CD14-positive monocyte (primary cell): Measurements from ENCODE around the gene ARSK. TPM values are rescaled to one million over a fixed set of nuclear protein-coding genes. Genes with fewer than 3 reads are reported as not detected.
"Not testable (repeated sequence)": the region's sequence is repeated elsewhere in the genome, so short reads cannot be mapped to it uniquely, and the experiment has no call there.

Experiments used
- DNase-seq, 3 donors: peaks; one replicate each; pipeline ENCODE4 v3.0.0-alpha.2; 2011 to 2022
- H2AFZ ChIP-seq: 2 replicates; pipeline ENCODE4 v1.6.0; 2012; ENCODE audit warnings: mild to moderate bottlenecking, low read depth, low read length, inconsistent platforms; ENCODE audit not compliant: insufficient read depth, poor library complexity, severe bottlenecking
- H3K27ac ChIP-seq, 2 donors: 1 replicate in 1 of 2; 2 replicates in 1 of 2; pipeline ENCODE4 v1.5.1; 2012 to 2013; ENCODE audit warnings: low read length in 2 of 2, control low read depth in 1 of 2, inconsistent platforms in 1 of 2, low read depth in 1 of 2, mild to moderate bottlenecking in 1 of 2
- H3K27me3 ChIP-seq, 2 donors: one replicate each; pipeline versions ENCODE4 v1.6.0 to v1.6.1; 2011 to 2013; ENCODE audit warnings: low read length in 2 of 2; ENCODE audit not compliant: control insufficient read depth in 2 of 2, insufficient read depth in 2 of 2
- H3K36me3 ChIP-seq, 2 donors: replicated peaks in 1 of 2; 1 replicate in 1 of 2; 2 replicates in 1 of 2; pipeline versions ENCODE4 v1.5.1 to v1.6.1; 2012 to 2013; ENCODE audit warnings: low read length in 2 of 2, control low read depth in 1 of 2, inconsistent platforms in 1 of 2, mild to moderate bottlenecking in 1 of 2; ENCODE audit not compliant: insufficient read depth in 2 of 2, control insufficient read depth in 1 of 2
- H3K4me1 ChIP-seq, 2 donors: 1 replicate in 1 of 2; 2 replicates in 1 of 2; pipeline versions ENCODE4 v1.5.1 to v1.6.1; 2012 to 2013; ENCODE audit warnings: low read length in 2 of 2, control low read depth in 1 of 2, inconsistent platforms in 1 of 2, mild to moderate bottlenecking in 1 of 2, moderate library complexity in 1 of 2; ENCODE audit not compliant: insufficient read depth in 2 of 2, control insufficient read depth in 1 of 2
- H3K4me2 ChIP-seq: replicated peaks from 2 replicates; pipeline ENCODE3; 2012; ENCODE audit warnings: low read length, moderate library complexity, mild to moderate bottlenecking; ENCODE audit not compliant: poor library complexity, severe bottlenecking; ENCODE audit errors: extremely low read depth
- H3K4me3 ChIP-seq, 3 experiments: fragments of 200-600 bp in 1 of 3; sonication (generic) in 1 of 3; replicated peaks in 1 of 3; 1 replicate in 2 of 3; 2 replicates in 1 of 3; pipeline ENCODE4 v1.5.1; 2011 to 2013; ENCODE audit warnings: low read length in 3 of 3, mild to moderate bottlenecking in 3 of 3, control low read depth in 2 of 3, low read depth in 2 of 3, inconsistent platforms in 1 of 3, moderate library complexity in 1 of 3
- H3K79me2 ChIP-seq: 2 replicates; pipeline ENCODE4 v1.6.0; 2012; ENCODE audit warnings: mild to moderate bottlenecking, control low read depth, inconsistent platforms, low read length, moderate library complexity; ENCODE audit not compliant: insufficient read depth
- H3K9ac ChIP-seq: 2 replicates; pipeline ENCODE4 v1.6.0; 2017; ENCODE audit warnings: low read length, mild to moderate bottlenecking; ENCODE audit not compliant: insufficient read depth, poor library complexity, severe bottlenecking
- H3K9me3 ChIP-seq, 2 donors: replicated peaks in 1 of 2; 1 replicate in 1 of 2; 2 replicates in 1 of 2; pipeline versions ENCODE4 v1.5.1 to v1.6.1; 2012 to 2013; ENCODE audit warnings: low read length in 2 of 2, control low read depth in 1 of 2; ENCODE audit not compliant: control insufficient read depth in 1 of 2, insufficient read depth in 1 of 2
- H4K20me1 ChIP-seq: 2 replicates; pipeline ENCODE4 v1.6.0; 2012; ENCODE audit warnings: mild to moderate bottlenecking, low read length, control low read depth, moderate library complexity; ENCODE audit not compliant: insufficient read depth
- H3K27ac Mint-ChIP-seq, 7 donors: one replicate each; pipeline ENCODE4 v1.8.0; 2020; ENCODE audit warnings: mild to moderate bottlenecking in 7 of 7, mixed read lengths in 7 of 7, moderate library complexity in 6 of 7, inconsistent platforms in 2 of 7
- H3K27me3 Mint-ChIP-seq, 3 donors: one replicate each; pipeline ENCODE4 v1.8.0; 2021 to 2022; ENCODE audit warnings: low read depth in 3 of 3, mild to moderate bottlenecking in 3 of 3, mixed read lengths in 3 of 3, moderate library complexity in 3 of 3, inconsistent platforms in 1 of 3
- H3K36me3 Mint-ChIP-seq, 2 donors: one replicate each; pipeline ENCODE4 v1.8.0; 2020; ENCODE audit warnings: mixed read lengths in 2 of 2, inconsistent platforms in 1 of 2, mild to moderate bottlenecking in 1 of 2
- H3K4me1 Mint-ChIP-seq: one replicate; pipeline ENCODE4 v1.8.0; 2020; ENCODE audit warnings: mild to moderate bottlenecking, mixed read lengths
- H3K4me3 Mint-ChIP-seq, 2 donors: one replicate each; pipeline ENCODE4 v1.8.0; 2020; ENCODE audit warnings: mild to moderate bottlenecking in 2 of 2, mixed read lengths in 2 of 2, moderate library complexity in 1 of 2
- H3K9me3 Mint-ChIP-seq, 7 donors: one replicate each; pipeline ENCODE4 v1.8.0; 2020 to 2022; ENCODE audit warnings: mixed read lengths in 7 of 7, mild to moderate bottlenecking in 6 of 7, moderate library complexity in 6 of 7, inconsistent platforms in 2 of 7
- CTCF ChIP-seq: fragments of 200-600 bp; IDR thresholded peaks from one replicate; pipeline ENCODE4 v1.8.0; 2022; ENCODE audit warnings: antibody characterized with exemption, mild to moderate bottlenecking
- WGBS: methylation state at CpG from one replicate; pipeline ENCODE4 v1.1.5; 2013; ENCODE audit warnings: missing lambda C conversion rate; ENCODE audit not compliant: insufficient coverage; 5-methylcytosine and 5-hydroxymethylcytosine counted together
- intact Hi-C, 2 donors: fragments of 100-400 bp; cut with micrococcal nuclease; formaldehyde crosslinking; loops; one replicate each; pipeline versions ENCODE4 v1.15.0 to v1.15.1; 2023
- polyA plus RNA-seq, 3 donors: library from polyadenylated mRNA; depleted of rRNA in 1 of 3; unstranded in 2 of 3; stranded (reverse) in 1 of 3; fragments of 300-500 nt in 2 of 3; fragments of >200 nt in 1 of 3; fragmentation: Illumina TruSeq in 2 of 3; gene quantifications; 1 replicate in 2 of 3; 2 replicates in 1 of 3; pipeline ENCODE4 v1.2.3, GENCODE V29; 2012 to 2021

ARSK gene
- polyA plus RNA-seq, 3 donors, result 0.67 to 1.3 (median 1.3) TPM

GRCh38 chr5:95643152-95643551 is 88.3 kb downstream of the ARSK start:
- H3K36me3 ChIP-seq, result no peaks in the 10 kb centered on the region
- no peaks in the 10 kb centered on the region for H3K36me3 Mint-ChIP-seq
- H3K4me1 Mint-ChIP-seq, result peaks cover 13% of the 10 kb centered on the region
- no peak overlapping the region for H3K9ac ChIP-seq
- no peaks in the 10 kb centered on the region for H3K9me3 ChIP-seq
- no peak overlapping the region for H3K27ac ChIP-seq
- peaks cover 0 to 1% (median 0%) of the 10 kb centered on the region in 3 donors for H3K27me3 Mint-ChIP-seq
- no peaks in the 10 kb centered on the region for H4K20me1 ChIP-seq
- TF ChIP-seq CTCF, result no peak
- DNase-seq, result no peak
- H3K27me3 ChIP-seq, result no peaks in the 10 kb centered on the region
- peaks cover 12 to 15% of the 10 kb centered on the region in 2 donors for H3K4me1 ChIP-seq
- H2AFZ ChIP-seq, result no peak overlapping the region
- intact Hi-C loops, result no loop called here
- H3K4me2 ChIP-seq, result no peak overlapping the region
- H3K4me3 ChIP-seq, result no peak overlapping the region
- no peaks in the 10 kb centered on the region for H3K79me2 ChIP-seq
- no peak overlapping the region for H3K4me3 Mint-ChIP-seq
- H3K9me3 Mint-ChIP-seq, result peaks cover 0 to 1% (median 0%) of the 10 kb centered on the region in 7 donors
- no peak overlapping the region for H3K27ac Mint-ChIP-seq
- WGBS, result 100% methylated on average over 2 of the region's 7 CpGs

- Mint-ChIP-seq H3K27me3 (peaks cover 0 to 1% (median 0%) of the 10 kb centered on the region in 3 donors), H3K36me3 (no peaks in the 10 kb centered on the region), H3K4me3 (no peak overlapping the region), H3K4me1 (peaks cover 13% of the 10 kb centered on the region), H3K9me3 (peaks cover 0 to 1% (median 0%) of the 10 kb centered on the region in 7 donors), H3K27ac (peak overlapping the region in 2 of 7 donors; percentile 45 to 54)
- intact Hi-C loops, result loop anchor here (5.0 kb wide), 2 partner anchors 92 to 203 kb away; partner anchors contain the start of gene SKIC3 (in 1 of the 2)
- Histone ChIP-seq H3K79me2 (no peaks in the 10 kb centered on the region), H3K4me2 (no peak overlapping the region), H3K27ac (no peak overlapping the region), H3K4me3 (no peak overlapping the region), H2AFZ (peak overlapping the region; percentile 74), H3K4me1 (peaks cover 12 to 15% of the 10 kb centered on the region in 2 donors), H3K9ac (no peak overlapping the region), H3K27me3 (no peaks in the 10 kb centered on the region), H4K20me1 (no peaks in the 10 kb centered on the region), H3K36me3 (no peaks in the 10 kb centered on the region), H3K9me3 (no peaks in the 10 kb centered on the region)
- peak in 2 of 3 donors; percentile 32 to 41 for DNase-seq
- WGBS, result no CpG with 5 or more reads among the region's 4 CpGs
- TF ChIP-seq CTCF, result peak; percentile 79
Observed at GRCh38 chr5:95644351-95645042, 89.6 kb downstream of the ARSK start.

- Mint-ChIP-seq H3K4me1 (peaks cover 13% of the 10 kb centered on the region), H3K27ac (peak overlapping the region in 4 of 7 donors; percentile 37 to 82 (median 69)), H3K4me3 (peak overlapping the region; percentile 76 to 84)
- Histone ChIP-seq H3K4me2 (peak overlapping the region; percentile 92), H3K4me1 (peaks cover 12 to 15% of the 10 kb centered on the region in 2 donors), H3K4me3 (peak overlapping the region in 1 of 3 experiments; percentile 82), H2AFZ (peak overlapping the region; percentile 97)
- H3K27me3 Mint-ChIP-seq, H3K9me3 ChIP-seq, H3K36me3 Mint-ChIP-seq, H3K36me3 ChIP-seq, H3K9ac ChIP-seq, DNase-seq, H4K20me1 ChIP-seq, H3K79me2 ChIP-seq, H3K27me3 ChIP-seq, H3K9me3 Mint-ChIP-seq, H3K27ac ChIP-seq: not testable (repeated sequence)
- intact Hi-C loops, result loop anchor here (5.0 kb wide), 2 partner anchors 94 to 201 kb away; partner anchors contain the start of gene SKIC3 (in 1 of the 2)
- WGBS, result 100% methylated on average over 3 of the region's 17 CpGs
Observed at GRCh38 chr5:95646226-95646568, 91.3 kb downstream of the ARSK start.
